Measurements from ENCODE around the gene ARID1B. TPM values are rescaled to one million over a fixed set of nuclear protein-coding genes. Genes with fewer than 3 reads are reported as not detected.

ARID1B gene
- total RNA-seq, 2 experiments from 2014 or later, result 90.1 to 164 TPM

- Histone ChIP-seq H3K36me3 (ENCODE audit: insufficient read depth, low read length) (no peaks in the 10 kb centered on the region), H3K9me2 (ENCODE audit: insufficient read depth, low read length) (no peaks in the 10 kb centered on the region), H3K9me3 (ENCODE audit: low read length) (no peaks in the 10 kb centered on the region), H3K4me2 (ENCODE audit: low read length) (peak overlapping the region; percentile 99), H3K4me1 (ENCODE audit: insufficient read depth, low read length, poor library complexity, severe bottlenecking) (peaks cover 85% of the 10 kb centered on the region), H4K20me1 (ENCODE audit: insufficient read depth, low read length) (peaks cover 4% of the 10 kb centered on the region; the same call in 1 of the 2 replicates), H3K27ac (ENCODE audit: low read depth, low read length, poor library complexity, severe bottlenecking) (peak overlapping the region; percentile 88), H3K79me2 (ENCODE audit: insufficient read depth, low read depth, low read length) (peaks cover 98% of the 10 kb centered on the region), H2AFZ (ENCODE audit: low read length) (peak overlapping the region; percentile 52; the same call in 1 of the 2 replicates), H3K4me3 (ENCODE audit: low read depth, low read length, poor library complexity, severe bottlenecking) (peak overlapping the region; percentile 66)
- ChIA-PET POLR2A (interaction anchor here (1.3 to 3.7 kb wide), 5 partner anchors 11 to 43 kb away, joined by 3 to 21 read pairs (median 5); no protein-coding TSS in a partner anchor), CTCF (ENCODE audit: unreplicated experiment) (no interaction called here)
- TF ChIP-seq CTCF (conservative IDR thresholded peaks at IDR 0.05; ENCODE audit: low read length), result no peak
- TF ChIP-seq EZH2phosphoT487 (IDR thresholded peaks at IDR 0.05; ENCODE audit: borderline replicate concordance, low read depth, low read length), result no peak
- DNase-seq (ENCODE audit: low spot score), result peak; percentile 54
- BruUV-seq (replicated peaks), result no TSS peak
- intact Hi-C loops (cut with micrococcal nuclease; ENCODE audit: unreplicated experiment), result loop anchor here (1.0 to 5.0 kb wide), 2 partner anchors 46 to 193 kb away; no protein-coding TSS in a partner anchor
These were observed 198.2 kb downstream of the ARID1B start for GRCh38 chr6:156975414-156975813.

- H3K9me3 ChIP-seq (ENCODE audit: low read length), result no peaks in the 10 kb centered on the region
- H3K4me3 ChIP-seq (ENCODE audit: low read depth, low read length, poor library complexity, severe bottlenecking), result peak overlapping the region; percentile 66
- peak overlapping the region; percentile 99 for H3K4me2 ChIP-seq (ENCODE audit: low read length)
- BruUV-seq (replicated peaks), result TSS peak; percentile 9
- peak; percentile 86 for DNase-seq (ENCODE audit: low spot score)
- peaks cover 4% of the 10 kb centered on the region; the same call in 1 of the 2 replicates for H4K20me1 ChIP-seq (ENCODE audit: insufficient read depth, low read length)
- TF ChIP-seq CTCF (conservative IDR thresholded peaks at IDR 0.05; ENCODE audit: low read length) (no peak), EZH2phosphoT487 (IDR thresholded peaks at IDR 0.05; ENCODE audit: borderline replicate concordance, low read depth, low read length) (no peak)
- H3K27ac ChIP-seq (ENCODE audit: low read depth, low read length, poor library complexity, severe bottlenecking), result peak overlapping the region; percentile 88
- H2AFZ ChIP-seq (ENCODE audit: low read length), result peak overlapping the region; percentile 52; the same call in 1 of the 2 replicates
- H3K36me3 ChIP-seq (ENCODE audit: insufficient read depth, low read length), result no peaks in the 10 kb centered on the region
- intact Hi-C loops (cut with micrococcal nuclease; ENCODE audit: unreplicated experiment), result loop anchor here (5.0 kb wide), 1 partner anchor 194 kb away; no protein-coding TSS in a partner anchor
- no peaks in the 10 kb centered on the region for H3K9me2 ChIP-seq (ENCODE audit: insufficient read depth, low read length)
- CTCF ChIA-PET (ENCODE audit: unreplicated experiment), result no interaction called here
- POLR2A ChIA-PET, result interaction anchor here (0.6 to 3.7 kb wide), 8 partner anchors 10 to 1439 kb away, joined by 3 to 21 read pairs (median 4); no protein-coding TSS in a partner anchor
- peaks cover 97% of the 10 kb centered on the region for H3K79me2 ChIP-seq (ENCODE audit: insufficient read depth, low read depth, low read length)
- H3K4me1 ChIP-seq (ENCODE audit: insufficient read depth, low read length, poor library complexity, severe bottlenecking), result peaks cover 86% of the 10 kb centered on the region
These were observed 199.3 kb downstream of the ARID1B start for GRCh38 chr6:156976216-156977127.

Data from OCI-LY7 (cell line).